GM10266 (cell line): ENCODE data around the gene HEBP1.

Experiments
- DNase-seq: peaks from one replicate; pipeline ENCODE4 v3.0.0; 2012; ENCODE audit errors: extremely low spot score
- CTCF ChIP-seq: IDR thresholded peaks from 2 replicates; pipeline ENCODE4 v1.5.1; 2012; ENCODE audit warnings: mild to moderate bottlenecking, low read depth; ENCODE audit not compliant: control insufficient read depth, insufficient read depth; ENCODE audit errors: missing control alignments

The HEBP1 gene

GRCh38 chr12:12982331-12982730, 17.7 kb downstream of the HEBP1 start:
- TF ChIP-seq CTCF: no peak

GRCh38 chr12:12979731-12980259, 20.3 kb downstream of the HEBP1 start:
- no peak for DNase-seq
- TF ChIP-seq CTCF: no peak

More at GRCh38 chr12:12982331-12982730, 17.7 kb downstream of the HEBP1 start:
- no peak for DNase-seq

GRCh38 chr12:12979126-12979525, 20.9 kb downstream of the HEBP1 start:
- DNase-seq: no peak
- no peak for TF ChIP-seq CTCF

- no peak for DNase-seq
- TF ChIP-seq CTCF: no peak
Observed at GRCh38 chr12:12977231-12977630, 22.8 kb downstream of the HEBP1 start.

- DNase-seq: no peak
- no peak for TF ChIP-seq CTCF
Observed at GRCh38 chr12:12976366-12976765, 23.7 kb downstream of the HEBP1 start.

- DNase-seq: peak; percentile 38
Observed at GRCh38 chr12:12975322-12976077, 24.6 kb downstream of the HEBP1 start.

GRCh38 chr12:12974211-12974610, 25.9 kb downstream of the HEBP1 start:
- no peak for DNase-seq
- TF ChIP-seq CTCF: no peak

More at GRCh38 chr12:12975322-12976077, 24.6 kb downstream of the HEBP1 start:
- peak; percentile 54 for TF ChIP-seq CTCF
